Epithelial cell of proximal tubule (primary cell): Measurements from ENCODE around the gene MYO18A. TPM values are rescaled to one million over a fixed set of nuclear protein-coding genes. Genes with fewer than 3 reads are reported as not detected.

Source experiments
- DNase-seq: peaks from one replicate; pipeline ENCODE4 v3.0.0-alpha.2; 2011; ENCODE audit warnings: low read depth
- H3K4me3 ChIP-seq: 2 replicates; pipeline ENCODE4 v1.5.1; 2011; ENCODE audit warnings: low read depth, mild to moderate bottlenecking, low read length
- CTCF ChIP-seq: conservative IDR thresholded peaks from 2 replicates; pipeline ENCODE4 v1.5.1; 2012; ENCODE audit warnings: low read depth, mild to moderate bottlenecking, low read length
- total RNA-seq: library from RNA; depleted of rRNA; stranded (reverse); fragments of >200 nt; gene quantifications from 2 replicates; pipeline ENCODE4 v1.2.3, GENCODE V29; 2015

Gene MYO18A
- total RNA-seq, 1 donor from 2014 or later = 34.2 TPM

- no peak for DNase-seq
- no peak overlapping the region for H3K4me3 ChIP-seq
- TF ChIP-seq CTCF = no peak
Measured at GRCh38 chr17:29022074-29022473, 158.1 kb downstream of the MYO18A start.

DNA sequence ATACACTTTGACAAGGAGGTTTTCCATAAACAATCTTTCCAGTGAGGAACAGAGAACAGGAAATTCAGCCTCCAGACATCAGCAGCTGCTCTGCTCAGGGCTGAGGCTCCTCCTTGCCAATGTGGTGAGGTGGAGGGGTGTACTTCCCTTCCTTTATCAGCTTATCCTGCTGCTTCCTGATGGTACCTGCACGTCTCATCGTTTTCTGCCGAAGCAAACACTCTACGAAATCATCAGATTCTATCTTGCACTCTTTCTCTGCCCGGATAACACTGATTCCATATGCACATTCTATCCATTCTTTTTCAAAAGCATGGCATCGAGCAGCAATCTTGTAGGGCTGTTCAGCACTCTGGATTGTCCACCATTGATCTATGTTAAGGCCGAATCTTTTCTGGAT is 159.0 kb downstream of the MYO18A start:
- no peak for TF ChIP-seq CTCF
- DNase-seq = no peak
- H3K4me3 ChIP-seq = no peak overlapping the region

Other genes with a start within 250 kb of the MYO18A start
- 26.3 and 43.5 TPM in 2 replicates for gene PHF12, start 228.9 kb downstream of the MYO18A start, total RNA-seq
- not detected in 2 replicates for gene SEZ6, start 174.4 kb downstream of the MYO18A start, total RNA-seq
- 0.35 TPM in 1 of 2 replicates, not detected in the other for gene PIPOX, start 137.3 kb downstream of the MYO18A start, total RNA-seq
- not detected in 2 replicates for gene CRYBA1, start 66.5 kb upstream of the MYO18A start, total RNA-seq
- gene NUFIP2, start 113.8 kb upstream of the MYO18A start, total RNA-seq = 21.6 and 28.1 TPM in 2 replicates
- 22.0 and 34.1 TPM in 2 replicates for gene TAOK1, start 210.0 kb upstream of the MYO18A start, total RNA-seq